ENCODE measurements around the gene COG2.

GRCh38 chr1:230643908-230644307, 1.6 kb downstream of the COG2 start:
- TF ChIP-seq POLR2A (IDR thresholded peaks at IDR 0.05) (no peak), CTCF (IDR thresholded peaks at IDR 0.05 in 8 of 11, conservative IDR thresholded peaks at IDR 0.05 in 3 of 11) (no peak)

Data from spleen (tissue), 7 donors.